VCaP (cell line): Measurements from ENCODE around the gene SLC19A2.
A peak's percentile ranks its signal among the peaks of the same experiment; 100 is the strongest.

Source experiments
- H3K27ac ChIP-seq: fragments of 450-650 bp; 2 replicates; pipeline ENCODE4 v1.5.1; 2017
- TF ChIP-seq, protein P1 (sequence below): fragments of 450-650 bp; conservative IDR thresholded peaks from 2 replicates; pipeline ENCODE4 v1.5.1; 2017; ENCODE audit warnings: mild to moderate bottlenecking, moderate library complexity

The SLC19A2 gene

DNA sequence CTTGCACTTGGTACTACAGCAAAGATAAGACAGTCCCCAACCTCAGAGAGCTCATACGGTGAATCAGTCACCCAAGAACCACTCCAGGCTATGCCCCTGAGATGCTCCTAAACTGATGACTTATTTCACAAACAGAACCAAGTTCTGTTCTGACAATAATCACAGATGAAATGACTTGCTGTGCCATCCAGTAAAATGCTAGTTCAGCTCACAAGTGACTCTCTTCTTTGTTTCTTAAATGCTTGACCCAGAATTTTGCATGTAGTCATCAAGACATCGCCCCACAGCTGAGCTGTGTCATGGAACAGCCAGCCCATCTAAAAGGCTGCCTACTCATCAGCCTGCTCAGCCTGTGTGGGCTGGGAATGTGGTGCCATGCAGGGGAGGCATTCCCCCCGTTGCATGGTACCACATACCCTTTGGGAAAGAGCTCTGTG is 6.1 kb upstream of the SLC19A2 start:
- H3K27ac ChIP-seq = no peak overlapping the region
- TF ChIP-seq, protein P1, sequence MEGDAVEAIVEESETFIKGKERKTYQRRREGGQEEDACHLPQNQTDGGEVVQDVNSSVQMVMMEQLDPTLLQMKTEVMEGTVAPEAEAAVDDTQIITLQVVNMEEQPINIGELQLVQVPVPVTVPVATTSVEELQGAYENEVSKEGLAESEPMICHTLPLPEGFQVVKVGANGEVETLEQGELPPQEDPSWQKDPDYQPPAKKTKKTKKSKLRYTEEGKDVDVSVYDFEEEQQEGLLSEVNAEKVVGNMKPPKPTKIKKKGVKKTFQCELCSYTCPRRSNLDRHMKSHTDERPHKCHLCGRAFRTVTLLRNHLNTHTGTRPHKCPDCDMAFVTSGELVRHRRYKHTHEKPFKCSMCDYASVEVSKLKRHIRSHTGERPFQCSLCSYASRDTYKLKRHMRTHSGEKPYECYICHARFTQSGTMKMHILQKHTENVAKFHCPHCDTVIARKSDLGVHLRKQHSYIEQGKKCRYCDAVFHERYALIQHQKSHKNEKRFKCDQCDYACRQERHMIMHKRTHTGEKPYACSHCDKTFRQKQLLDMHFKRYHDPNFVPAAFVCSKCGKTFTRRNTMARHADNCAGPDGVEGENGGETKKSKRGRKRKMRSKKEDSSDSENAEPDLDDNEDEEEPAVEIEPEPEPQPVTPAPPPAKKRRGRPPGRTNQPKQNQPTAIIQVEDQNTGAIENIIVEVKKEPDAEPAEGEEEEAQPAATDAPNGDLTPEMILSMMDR = no peak

DNA sequence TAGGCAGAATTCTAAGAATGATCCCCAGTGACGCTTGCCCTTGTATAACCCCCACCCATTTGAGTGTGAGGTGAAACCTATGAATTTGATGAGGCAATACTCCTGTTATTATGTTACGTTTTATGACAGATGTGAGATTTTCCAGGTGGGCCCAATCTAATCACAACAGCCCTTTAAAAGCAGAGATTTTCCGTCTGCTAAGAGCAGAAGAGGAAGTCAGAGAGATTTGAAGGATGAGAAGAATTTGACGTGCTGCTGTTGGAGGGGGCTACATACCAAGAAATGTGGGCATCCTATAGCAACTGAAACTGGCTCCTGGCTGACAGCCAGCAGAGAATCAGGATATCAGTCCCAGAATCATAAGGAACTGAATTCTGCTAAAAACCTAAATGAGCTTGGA is 2.4 kb upstream of the SLC19A2 start:
- no peak overlapping the region for H3K27ac ChIP-seq
- TF ChIP-seq, protein P1 = no peak

DNA sequence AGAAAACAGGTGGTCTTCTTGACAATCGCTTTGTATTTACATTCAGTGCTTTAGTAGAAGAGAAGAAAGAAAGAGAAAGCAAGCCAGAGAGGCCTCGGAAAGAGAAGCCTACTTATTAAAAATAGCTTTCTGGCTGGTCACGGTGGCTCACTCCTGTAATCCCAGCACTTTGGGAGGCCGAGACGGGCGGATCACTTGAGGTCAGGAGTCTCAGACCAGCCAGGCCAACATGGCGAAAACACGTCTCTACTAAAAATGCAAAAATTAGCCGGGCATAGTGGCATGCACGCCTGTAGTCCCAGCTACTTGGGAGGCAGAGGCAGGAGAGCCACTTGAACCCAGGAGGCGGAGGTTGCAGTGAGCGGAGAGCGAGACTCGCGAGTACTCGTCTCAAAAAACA is 1.8 kb upstream of the SLC19A2 start:
- TF ChIP-seq, protein P1 = no peak
- H3K27ac ChIP-seq = no peak overlapping the region

DNA sequence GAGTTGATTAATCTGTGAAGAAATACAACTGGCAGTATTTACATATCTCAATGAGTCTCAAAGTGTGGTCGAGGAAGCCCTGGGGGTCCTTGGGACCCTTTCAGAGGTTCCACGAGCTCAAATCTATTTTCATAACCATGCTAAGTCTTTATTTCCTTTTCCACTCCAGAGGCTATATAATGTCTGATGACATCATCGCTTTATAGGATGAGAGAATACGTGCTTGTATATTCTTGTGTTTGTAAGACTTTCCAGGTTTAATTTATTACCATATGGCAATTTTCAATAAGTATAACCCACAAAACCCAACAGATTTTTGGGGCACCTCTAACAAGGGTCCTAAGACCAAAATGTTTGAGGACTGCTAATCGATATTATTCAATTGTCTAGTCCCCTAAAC is 1.4 kb upstream of the SLC19A2 start:
- TF ChIP-seq, protein P1 = no peak

DNA sequence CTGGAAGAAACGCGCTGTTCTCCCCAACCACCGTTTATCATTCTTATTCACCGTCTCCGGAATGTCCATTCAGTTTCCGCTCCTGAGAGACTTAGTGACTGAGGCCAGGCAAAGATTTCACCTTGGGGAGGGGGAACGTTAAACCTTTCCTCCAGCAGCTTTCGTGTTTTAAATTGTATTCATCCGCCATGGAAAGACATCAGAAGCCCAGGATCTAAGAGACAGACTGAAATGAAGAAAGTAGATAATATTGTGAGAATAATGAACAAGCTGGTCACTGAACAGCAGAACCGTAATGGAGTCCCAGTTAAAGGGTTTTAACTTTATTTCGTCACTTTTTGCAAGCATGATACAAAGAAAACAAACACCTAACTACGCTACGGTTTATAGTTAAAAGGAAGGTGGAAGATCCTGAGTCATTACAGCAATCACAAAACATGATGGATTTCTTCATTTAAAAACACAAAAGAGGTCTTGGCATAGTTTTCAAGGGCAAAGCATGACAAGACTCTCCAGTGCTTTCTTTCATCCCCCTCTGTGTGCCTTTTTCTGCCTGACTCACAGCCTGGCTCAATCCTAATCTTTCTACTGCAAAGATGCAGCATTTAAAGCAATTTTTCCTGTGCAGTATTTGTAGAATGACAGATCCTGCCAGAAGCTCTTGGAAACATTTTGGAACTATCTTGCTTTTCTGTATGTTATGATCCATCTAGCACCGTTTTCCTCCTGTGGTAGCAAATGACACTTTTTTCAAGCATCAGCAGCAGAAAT is 722 bp upstream of the SLC19A2 start:
- H3K27ac ChIP-seq = peak overlapping the region; percentile 95
- TF ChIP-seq, protein P1 = no peak

More for the DNA sequence above, 1.4 kb upstream of the SLC19A2 start:
- H3K27ac ChIP-seq = peak overlapping the region; percentile 95

DNA sequence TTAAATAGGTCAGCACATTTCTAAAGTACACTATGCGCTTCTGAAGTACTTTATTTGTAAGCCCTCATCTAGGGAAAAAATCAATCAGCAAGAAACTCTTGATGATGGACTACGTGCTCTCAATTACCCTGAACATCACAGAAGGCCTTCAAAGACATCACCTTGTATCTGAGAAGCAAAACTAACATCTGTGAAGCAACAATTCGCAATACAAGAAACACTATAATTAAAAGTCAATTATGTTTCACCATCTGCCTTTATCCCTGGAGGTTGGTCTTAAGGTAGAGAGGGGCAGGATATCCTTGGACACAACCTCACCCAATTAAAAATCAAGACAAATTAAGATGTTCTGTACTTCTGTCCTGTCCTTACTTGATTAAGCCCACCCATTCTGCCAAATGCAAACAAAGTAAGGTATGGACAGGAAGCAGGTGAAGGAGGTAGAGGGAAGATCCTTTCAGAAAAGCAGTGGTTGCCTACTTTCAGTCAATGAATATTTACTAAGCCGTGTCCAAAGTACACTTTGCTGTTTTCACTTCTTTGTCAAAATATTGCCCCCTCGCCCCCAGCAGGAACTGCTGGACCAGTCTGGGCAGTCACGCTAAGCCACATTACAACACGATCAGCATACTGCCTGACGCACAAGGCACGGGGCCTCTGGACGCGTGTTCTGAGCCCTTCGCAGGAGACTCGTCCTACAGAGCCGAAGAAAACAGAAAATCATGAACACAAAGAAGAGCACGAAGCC is 887 bp downstream of the SLC19A2 start:
- H3K27ac ChIP-seq = peak overlapping the region; percentile 95
- TF ChIP-seq, protein P1 = no peak

DNA sequence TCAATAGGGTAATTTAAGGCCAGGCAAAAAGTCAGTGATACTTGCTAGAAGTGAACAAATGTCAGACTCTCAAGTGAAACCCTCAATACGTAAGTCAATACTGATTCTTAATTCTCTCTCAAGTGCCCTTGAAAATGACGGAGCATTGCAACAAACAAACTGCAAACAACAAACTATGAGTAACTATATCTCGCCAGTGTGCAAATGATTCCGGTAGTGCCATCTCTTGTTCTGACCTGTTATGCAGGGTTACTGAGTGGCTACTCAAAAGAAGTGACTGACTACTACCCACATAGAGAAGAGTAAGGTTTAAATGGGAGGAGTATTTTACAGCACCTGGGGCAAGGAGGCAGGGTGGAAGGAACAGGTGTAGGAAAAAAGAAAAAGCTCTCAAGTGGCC is 1.6 kb downstream of the SLC19A2 start:
- peak overlapping the region; percentile 95 for H3K27ac ChIP-seq
- TF ChIP-seq, protein P1 = no peak
